ENCODE results near the gene PHF21B.

DNA sequence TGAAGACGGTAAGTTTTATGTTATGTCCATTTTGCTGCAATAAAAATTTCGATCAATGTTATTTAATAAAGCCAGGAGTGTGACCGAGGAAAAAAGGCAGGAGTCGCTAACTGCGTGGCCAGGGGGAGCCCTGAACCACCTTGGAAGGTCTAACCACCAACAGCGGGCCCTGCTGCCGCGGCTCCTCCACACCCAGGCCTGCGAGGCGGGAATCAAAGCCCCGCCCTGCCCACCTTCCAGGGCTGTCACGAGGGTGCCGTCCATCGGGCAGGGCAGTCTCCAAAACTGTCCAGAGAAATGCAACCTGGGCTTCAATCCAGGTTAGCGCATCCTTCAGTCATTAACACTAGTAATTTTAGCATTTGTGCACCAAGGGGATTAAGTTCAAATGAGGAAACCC lies 19.0 kb downstream of the PHF21B start:
- TF ChIP-seq JUN (IDR thresholded peaks at IDR 0.05; ENCODE audit: borderline replicate concordance, insufficient read depth, insufficient read length, low read depth) (no peak), POLR2A (IDR thresholded peaks at IDR 0.05; ENCODE audit: low read depth, low read length) (no peak), POLR2AphosphoS5 (IDR thresholded peaks at IDR 0.05; ENCODE audit: insufficient read depth, low read depth, low read length) (no peak), EZH2 (IDR thresholded peaks at IDR 0.05; ENCODE audit: borderline replicate concordance, low read depth, low read length, severe bottlenecking) (no peak), GATA2 (IDR thresholded peaks at IDR 0.05; ENCODE audit: insufficient read depth, insufficient read length, low read depth, low read length) (no peak), FOS (IDR thresholded peaks at IDR 0.05; ENCODE audit: borderline replicate concordance, insufficient read depth, low read length) (no peak), MYC (IDR thresholded peaks at IDR 0.05; ENCODE audit: low read depth, low read length) (no peak)
- TF ChIP-seq, protein P1, sequence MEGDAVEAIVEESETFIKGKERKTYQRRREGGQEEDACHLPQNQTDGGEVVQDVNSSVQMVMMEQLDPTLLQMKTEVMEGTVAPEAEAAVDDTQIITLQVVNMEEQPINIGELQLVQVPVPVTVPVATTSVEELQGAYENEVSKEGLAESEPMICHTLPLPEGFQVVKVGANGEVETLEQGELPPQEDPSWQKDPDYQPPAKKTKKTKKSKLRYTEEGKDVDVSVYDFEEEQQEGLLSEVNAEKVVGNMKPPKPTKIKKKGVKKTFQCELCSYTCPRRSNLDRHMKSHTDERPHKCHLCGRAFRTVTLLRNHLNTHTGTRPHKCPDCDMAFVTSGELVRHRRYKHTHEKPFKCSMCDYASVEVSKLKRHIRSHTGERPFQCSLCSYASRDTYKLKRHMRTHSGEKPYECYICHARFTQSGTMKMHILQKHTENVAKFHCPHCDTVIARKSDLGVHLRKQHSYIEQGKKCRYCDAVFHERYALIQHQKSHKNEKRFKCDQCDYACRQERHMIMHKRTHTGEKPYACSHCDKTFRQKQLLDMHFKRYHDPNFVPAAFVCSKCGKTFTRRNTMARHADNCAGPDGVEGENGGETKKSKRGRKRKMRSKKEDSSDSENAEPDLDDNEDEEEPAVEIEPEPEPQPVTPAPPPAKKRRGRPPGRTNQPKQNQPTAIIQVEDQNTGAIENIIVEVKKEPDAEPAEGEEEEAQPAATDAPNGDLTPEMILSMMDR (IDR thresholded peaks at IDR 0.05; ENCODE audit: extremely low read depth in 1 of 2, insufficient read depth in 1 of 2, low read depth in 1 of 2, low read length in 2 of 2) = no peak
- TF ChIP-seq, protein P2, sequence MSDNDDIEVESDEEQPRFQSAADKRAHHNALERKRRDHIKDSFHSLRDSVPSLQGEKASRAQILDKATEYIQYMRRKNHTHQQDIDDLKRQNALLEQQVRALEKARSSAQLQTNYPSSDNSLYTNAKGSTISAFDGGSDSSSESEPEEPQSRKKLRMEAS (IDR thresholded peaks at IDR 0.05; ENCODE audit: insufficient read depth, insufficient read length) = no peak
